HCT116 (cell line): ENCODE results near the gene PAN3.
A peak's percentile ranks its signal among the peaks of the same experiment; 100 is the strongest.

ENCODE experiments used
- ELF1 ChIP-seq: IDR thresholded peaks from 2 replicates; pipeline ENCODE4 v1.6.1; 2012; ENCODE audit warnings: low read depth, borderline replicate concordance
- EZH2 ChIP-seq: fragments of 200-600 bp; sonication (generic); IDR thresholded peaks from 2 replicates; pipeline ENCODE4 v1.6.1; 2017; ENCODE audit warnings: antibody characterized with exemption, mixed run types
- JUND ChIP-seq: IDR thresholded peaks from 2 replicates; pipeline ENCODE4 v1.6.1; 2012
- POLR2A ChIP-seq: IDR thresholded peaks from 2 replicates; pipeline ENCODE4 v1.7.0; 2011; ENCODE audit warnings: borderline replicate concordance; ENCODE audit not compliant: insufficient read depth, insufficient read length; ENCODE audit errors: extremely low read depth
- POLR2AphosphoS5 ChIP-seq: IDR thresholded peaks from 2 replicates; pipeline ENCODE4 v1.6.1; 2011; ENCODE audit warnings: mild to moderate bottlenecking, low read depth, low read length, moderate library complexity
- SP1 ChIP-seq: IDR thresholded peaks from 2 replicates; pipeline ENCODE4 v1.6.1; 2012; ENCODE audit warnings: low read depth
- SRF ChIP-seq: IDR thresholded peaks from 2 replicates; pipeline ENCODE4 v1.6.1; 2012; ENCODE audit warnings: low read depth
- TCF7L2 ChIP-seq: IDR thresholded peaks from 2 replicates; pipeline ENCODE4 v1.7.0; 2011; ENCODE audit warnings: borderline replicate concordance, inconsistent platforms; ENCODE audit not compliant: insufficient read depth, insufficient read length; ENCODE audit errors: extremely low read depth
- ZNF274 ChIP-seq: fragments of 200-500 bp; sonication (Bioruptor generic); IDR thresholded peaks from 2 replicates; pipeline ENCODE4 v1.6.1; 2014; ENCODE audit warnings: mild to moderate bottlenecking, low read depth, low read length, inconsistent platforms
- TF ChIP-seq, protein P1 (sequence below), 3 experiments: fragments of 200-600 bp in 1 of 3; sonication (generic) in 1 of 3; IDR thresholded peaks in 2 of 3; conservative IDR thresholded peaks in 1 of 3; 2 replicates each; pipeline ENCODE4 v1.5.1; 2012 to 2017; ENCODE audit warnings: low read depth in 2 of 3, low read length in 2 of 3, antibody characterized with exemption in 1 of 3, borderline replicate concordance in 1 of 3, control low read depth in 1 of 3, mild to moderate bottlenecking in 1 of 3, mixed read lengths in 1 of 3, mixed run types in 1 of 3, moderate library complexity in 1 of 3; ENCODE audit not compliant: insufficient read depth in 1 of 3
- TF ChIP-seq, protein P2 (sequence below): IDR thresholded peaks from 2 replicates; pipeline ENCODE4 v1.6.1; 2012
- TF ChIP-seq, protein P3 (sequence below): IDR thresholded peaks from 2 replicates; pipeline ENCODE4 v1.6.1; 2012
- TF ChIP-seq, protein P4 (sequence below): IDR thresholded peaks from 2 replicates; pipeline ENCODE4 v1.6.1; 2012; ENCODE audit warnings: low read depth

DNA sequence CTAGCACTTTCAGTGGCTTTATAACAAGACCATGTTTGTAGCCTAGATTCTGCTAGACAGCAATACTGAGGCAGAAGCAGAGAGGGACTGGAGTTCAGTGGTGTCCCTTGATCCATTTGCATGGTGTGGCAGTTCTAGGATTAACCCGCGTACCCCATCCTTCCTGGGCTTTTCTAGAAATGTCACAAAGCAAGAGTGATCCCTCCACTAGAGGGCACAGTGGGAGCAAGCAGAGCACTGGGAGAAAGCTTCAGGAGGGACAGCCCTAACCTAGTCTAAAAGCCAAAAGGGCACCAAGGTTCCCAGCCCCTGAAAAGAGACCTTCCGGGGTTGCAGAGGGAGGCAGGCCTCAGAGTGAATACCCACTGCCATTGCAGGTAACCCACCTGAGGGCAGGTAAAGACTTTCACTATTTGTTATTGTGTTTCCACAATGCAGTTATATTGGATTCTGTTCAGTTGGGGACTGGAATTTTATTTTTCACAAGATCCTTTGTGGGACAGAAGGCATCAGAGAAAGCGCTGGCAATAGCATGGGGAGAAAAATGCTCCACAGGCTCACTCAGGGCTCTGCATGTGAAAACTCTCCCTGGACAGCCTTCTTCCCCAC, 185.9 kb downstream of the PAN3 start:
- no peak for TF ChIP-seq ELF1
- TF ChIP-seq, protein P1, sequence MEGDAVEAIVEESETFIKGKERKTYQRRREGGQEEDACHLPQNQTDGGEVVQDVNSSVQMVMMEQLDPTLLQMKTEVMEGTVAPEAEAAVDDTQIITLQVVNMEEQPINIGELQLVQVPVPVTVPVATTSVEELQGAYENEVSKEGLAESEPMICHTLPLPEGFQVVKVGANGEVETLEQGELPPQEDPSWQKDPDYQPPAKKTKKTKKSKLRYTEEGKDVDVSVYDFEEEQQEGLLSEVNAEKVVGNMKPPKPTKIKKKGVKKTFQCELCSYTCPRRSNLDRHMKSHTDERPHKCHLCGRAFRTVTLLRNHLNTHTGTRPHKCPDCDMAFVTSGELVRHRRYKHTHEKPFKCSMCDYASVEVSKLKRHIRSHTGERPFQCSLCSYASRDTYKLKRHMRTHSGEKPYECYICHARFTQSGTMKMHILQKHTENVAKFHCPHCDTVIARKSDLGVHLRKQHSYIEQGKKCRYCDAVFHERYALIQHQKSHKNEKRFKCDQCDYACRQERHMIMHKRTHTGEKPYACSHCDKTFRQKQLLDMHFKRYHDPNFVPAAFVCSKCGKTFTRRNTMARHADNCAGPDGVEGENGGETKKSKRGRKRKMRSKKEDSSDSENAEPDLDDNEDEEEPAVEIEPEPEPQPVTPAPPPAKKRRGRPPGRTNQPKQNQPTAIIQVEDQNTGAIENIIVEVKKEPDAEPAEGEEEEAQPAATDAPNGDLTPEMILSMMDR (IDR thresholded peaks at IDR 0.05 in 2 of 3, conservative IDR thresholded peaks at IDR 0.05 in 1 of 3; ENCODE audit: borderline replicate concordance in 1 of 3, insufficient read depth in 1 of 3, low read depth in 2 of 3, low read length in 2 of 3): peak; percentile 57 to 86 (median 81); a peak in 5 of 6 replicates
- TF ChIP-seq JUND: no peak
- no peak for TF ChIP-seq ZNF274
- no peak for TF ChIP-seq SRF
- TF ChIP-seq, protein P2, sequence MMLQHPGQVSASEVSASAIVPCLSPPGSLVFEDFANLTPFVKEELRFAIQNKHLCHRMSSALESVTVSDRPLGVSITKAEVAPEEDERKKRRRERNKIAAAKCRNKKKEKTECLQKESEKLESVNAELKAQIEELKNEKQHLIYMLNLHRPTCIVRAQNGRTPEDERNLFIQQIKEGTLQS: no peak
- TF ChIP-seq POLR2A: no peak
- TF ChIP-seq, protein P3, sequence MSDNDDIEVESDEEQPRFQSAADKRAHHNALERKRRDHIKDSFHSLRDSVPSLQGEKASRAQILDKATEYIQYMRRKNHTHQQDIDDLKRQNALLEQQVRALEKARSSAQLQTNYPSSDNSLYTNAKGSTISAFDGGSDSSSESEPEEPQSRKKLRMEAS: no peak
- no peak for TF ChIP-seq POLR2AphosphoS5
- no peak for TF ChIP-seq EZH2
- TF ChIP-seq SP1: no peak
- TF ChIP-seq, protein P4, sequence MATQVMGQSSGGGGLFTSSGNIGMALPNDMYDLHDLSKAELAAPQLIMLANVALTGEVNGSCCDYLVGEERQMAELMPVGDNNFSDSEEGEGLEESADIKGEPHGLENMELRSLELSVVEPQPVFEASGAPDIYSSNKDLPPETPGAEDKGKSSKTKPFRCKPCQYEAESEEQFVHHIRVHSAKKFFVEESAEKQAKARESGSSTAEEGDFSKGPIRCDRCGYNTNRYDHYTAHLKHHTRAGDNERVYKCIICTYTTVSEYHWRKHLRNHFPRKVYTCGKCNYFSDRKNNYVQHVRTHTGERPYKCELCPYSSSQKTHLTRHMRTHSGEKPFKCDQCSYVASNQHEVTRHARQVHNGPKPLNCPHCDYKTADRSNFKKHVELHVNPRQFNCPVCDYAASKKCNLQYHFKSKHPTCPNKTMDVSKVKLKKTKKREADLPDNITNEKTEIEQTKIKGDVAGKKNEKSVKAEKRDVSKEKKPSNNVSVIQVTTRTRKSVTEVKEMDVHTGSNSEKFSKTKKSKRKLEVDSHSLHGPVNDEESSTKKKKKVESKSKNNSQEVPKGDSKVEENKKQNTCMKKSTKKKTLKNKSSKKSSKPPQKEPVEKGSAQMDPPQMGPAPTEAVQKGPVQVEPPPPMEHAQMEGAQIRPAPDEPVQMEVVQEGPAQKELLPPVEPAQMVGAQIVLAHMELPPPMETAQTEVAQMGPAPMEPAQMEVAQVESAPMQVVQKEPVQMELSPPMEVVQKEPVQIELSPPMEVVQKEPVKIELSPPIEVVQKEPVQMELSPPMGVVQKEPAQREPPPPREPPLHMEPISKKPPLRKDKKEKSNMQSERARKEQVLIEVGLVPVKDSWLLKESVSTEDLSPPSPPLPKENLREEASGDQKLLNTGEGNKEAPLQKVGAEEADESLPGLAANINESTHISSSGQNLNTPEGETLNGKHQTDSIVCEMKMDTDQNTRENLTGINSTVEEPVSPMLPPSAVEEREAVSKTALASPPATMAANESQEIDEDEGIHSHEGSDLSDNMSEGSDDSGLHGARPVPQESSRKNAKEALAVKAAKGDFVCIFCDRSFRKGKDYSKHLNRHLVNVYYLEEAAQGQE: no peak
- no peak for TF ChIP-seq TCF7L2
